GF-D8 (cell line): Measurements from ENCODE around the gene NUFIP1.
"Not testable (repeated sequence)": the region's sequence is repeated elsewhere in the genome, so short reads cannot be mapped to it uniquely, and the experiment has no call there.

Source experiments
- DNase-seq: peaks from one replicate; lab custom pipeline; 2025; lab: John Stamatoyannopoulos, UW

Gene NUFIP1

DNA sequence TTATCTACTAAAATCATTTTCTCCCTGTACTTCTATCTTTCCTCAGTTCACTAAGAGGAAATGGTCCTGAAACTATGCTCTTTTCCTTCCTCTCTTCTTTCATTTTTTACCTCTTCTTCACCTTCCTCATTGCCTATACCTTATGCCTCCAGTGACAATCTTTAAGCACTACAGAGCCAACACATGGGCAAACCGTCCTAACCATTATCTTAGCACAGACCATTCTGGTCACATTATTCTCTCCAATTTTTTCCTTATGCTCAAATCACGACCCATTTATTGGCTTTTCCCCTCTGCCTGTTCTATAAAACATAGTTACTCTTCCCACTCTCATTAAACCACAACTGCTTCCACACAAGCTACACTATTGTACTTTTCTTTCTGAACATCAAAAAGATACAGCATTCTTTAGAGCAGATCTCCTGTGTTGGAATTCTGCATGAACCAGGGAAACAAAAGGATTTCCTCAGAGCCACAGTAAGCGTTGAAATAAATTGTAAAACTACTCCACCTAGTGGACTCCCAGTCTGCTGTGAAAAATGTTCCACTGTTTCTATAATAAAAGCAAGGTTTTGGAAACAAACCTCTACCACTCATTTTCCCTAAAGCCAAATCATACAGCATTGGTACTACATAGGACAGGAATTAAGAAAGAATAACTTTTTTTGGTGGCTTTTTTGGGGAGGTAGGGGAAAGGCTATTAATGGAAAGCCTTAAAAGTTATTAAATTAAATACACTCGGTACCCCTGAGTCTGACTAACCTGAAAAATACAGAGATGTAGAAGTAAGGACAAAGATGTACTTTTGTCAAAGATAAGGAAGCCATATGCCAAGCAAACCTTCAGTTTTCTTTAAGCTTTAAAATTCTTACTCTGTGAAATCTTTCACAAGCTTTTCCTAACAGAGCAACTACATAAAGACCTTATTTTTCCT lies 19.5 kb downstream of the NUFIP1 start:
- DNase-seq = peak; percentile 24

DNA sequence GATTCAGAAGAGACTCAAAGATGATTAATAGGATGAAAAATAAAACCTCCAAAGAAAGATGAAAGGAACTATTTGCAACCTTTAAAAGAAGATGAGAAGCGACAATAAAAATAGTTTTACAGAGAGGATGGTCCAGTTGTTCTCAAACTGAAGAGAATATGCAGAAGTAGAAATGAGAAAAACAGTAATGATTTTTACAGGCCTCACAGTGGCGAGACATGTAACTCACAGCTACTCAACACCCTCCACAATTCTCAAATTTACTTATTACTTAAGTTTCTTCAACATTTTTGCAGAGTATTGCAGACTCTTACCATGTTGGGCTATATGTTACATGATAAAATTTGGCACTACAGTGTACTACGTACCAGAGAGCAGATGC lies 20.8 kb downstream of the NUFIP1 start:
- DNase-seq = no peak

DNA sequence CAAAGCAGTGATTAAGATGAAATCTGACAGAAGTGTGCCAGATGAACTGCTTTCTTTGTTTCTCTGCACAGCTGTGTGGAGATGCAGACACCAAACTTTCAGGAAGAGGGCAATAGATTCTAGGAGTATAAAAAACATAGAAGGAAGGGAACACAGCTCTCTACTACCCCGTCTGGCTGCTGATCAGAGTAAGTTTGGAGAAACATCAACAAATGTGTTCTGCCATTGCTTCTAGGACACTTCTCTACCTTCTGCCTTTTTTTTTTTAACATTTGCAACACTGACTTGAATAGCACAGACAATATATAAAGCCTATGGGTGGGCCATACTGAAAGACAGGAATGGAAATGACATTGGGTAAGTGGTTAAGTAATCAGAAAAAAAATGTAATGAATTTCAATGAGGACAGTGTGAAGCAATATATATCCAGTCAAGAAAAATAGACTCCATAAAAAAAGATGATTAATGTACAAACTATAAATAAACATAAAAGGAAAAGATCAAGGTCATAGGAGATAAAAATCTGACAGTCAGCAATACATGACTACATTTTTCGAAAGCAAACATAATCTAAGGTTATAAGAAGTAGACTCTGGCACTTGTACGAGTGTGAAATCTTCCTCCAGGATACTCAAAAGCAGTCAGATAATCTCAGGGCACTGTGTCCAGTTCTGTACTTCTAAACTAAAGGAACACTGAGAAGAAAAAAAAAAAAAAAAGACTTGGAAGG lies 21.4 kb downstream of the NUFIP1 start:
- DNase-seq = no peak

DNA sequence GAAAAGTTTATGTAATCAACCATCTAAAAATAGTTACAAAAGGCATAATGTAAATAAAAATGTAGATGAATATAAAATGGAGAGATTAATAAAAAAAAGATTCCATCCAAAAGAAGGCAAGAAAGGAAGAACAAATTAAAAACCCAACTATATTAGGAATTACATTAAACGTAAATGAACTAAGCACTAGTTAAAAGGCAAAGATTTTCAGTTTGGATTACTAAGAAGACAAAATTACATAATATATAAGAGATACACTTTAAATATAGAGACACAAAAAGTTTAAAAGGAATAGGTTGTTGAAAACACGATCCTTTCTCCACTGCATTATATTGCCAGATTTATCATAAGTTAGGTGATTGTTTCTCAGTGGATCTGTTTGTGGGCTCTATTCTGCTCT lies 27.3 kb downstream of the NUFIP1 start:
- DNase-seq = no peak

DNA sequence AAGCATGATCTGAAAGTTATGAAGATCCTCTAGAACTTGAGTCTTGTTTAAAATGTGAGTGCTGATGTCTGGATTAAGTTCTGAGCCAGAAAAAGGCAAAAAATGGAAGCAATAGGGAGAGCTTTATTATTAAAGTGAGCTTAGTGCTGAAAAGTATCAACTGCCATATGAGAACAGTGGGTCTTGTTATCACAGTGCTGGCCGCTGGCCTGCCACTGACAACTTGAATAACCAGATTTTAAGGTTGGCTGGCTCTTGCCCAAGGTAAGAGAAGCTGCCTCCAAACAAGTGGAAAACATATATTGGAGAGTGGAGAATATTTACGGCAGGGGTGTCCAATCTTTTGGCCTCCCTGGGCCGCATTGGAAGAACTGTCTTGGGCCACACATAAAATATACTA lies 33.9 kb downstream of the NUFIP1 start:
- no peak for DNase-seq

DNA sequence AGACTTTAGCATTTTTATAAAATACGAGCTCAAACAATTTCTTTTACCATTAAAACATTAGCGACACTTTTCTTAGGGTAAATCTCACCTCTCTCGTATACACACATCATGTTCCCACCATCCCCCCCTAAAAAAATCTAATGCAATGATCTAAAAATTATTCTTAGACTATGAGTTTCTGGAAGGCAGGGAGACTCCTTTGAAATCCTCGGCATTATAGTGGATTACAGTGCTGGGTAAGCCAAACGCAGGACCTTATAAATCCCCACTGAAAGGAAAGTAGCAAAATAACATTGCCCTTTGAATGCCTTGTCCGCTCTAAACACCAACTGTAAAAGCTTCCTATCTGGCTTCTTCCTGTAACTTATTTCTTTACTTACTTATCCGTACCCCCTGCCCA lies 35.0 kb downstream of the NUFIP1 start:
- no peak for DNase-seq

DNA sequence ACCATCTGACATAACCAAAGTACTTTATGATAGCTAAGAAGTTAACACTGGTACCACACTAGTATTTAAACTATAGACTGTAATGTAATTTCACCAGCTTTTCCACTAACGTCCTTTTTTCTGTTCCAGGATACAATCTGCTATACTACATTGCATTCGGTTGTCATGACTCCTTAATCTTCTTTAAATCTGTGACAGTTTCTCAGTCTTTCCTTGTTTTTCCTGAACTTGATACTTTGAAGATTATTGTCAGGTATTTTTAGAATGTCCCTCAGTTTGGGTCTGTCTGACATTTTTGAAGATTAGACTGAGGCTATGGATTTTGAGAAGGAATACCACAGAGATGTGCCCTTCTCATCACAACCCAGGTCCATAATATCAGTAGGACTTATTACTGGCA lies 36.6 kb downstream of the NUFIP1 start:
- no peak for DNase-seq

DNA sequence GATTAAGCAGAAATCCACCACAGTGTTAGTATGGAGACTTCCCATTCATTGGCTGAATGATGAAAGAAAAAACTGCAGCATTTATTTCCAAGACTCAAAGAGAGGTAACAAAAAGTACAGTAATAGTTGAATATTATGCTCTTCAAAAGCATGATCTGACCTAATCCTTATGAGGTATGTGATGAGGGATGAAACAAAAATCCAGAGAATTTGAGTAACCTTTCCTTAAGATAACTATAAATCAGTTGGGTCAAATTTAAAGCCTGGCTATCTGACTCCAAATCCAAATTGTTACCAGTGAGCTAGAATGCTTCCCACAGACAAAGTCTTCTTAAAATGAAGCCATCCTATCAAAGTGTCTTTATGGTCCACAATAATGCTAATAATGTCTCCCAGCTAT lies 38.1 kb downstream of the NUFIP1 start:
- DNase-seq = no peak

DNA sequence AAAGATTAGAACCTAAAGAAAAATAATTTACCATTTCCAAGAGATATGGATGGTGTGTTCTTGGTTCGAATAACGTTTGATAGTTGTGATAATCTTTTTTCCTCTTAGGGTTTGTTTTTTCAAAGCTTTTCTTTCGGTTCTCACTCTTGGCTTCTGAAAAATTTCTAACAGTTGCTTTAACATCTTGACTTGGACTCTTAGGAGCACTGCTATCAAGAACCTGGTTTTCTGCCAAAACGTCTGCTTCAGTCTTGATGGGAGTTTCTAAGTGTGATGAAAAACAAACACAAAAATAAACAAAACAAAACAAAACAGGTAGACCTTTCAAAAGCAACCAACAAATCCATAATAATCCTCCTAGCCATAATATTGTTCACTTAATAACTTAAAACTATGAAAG lies 45.9 kb downstream of the NUFIP1 start:
- DNase-seq = not testable (repeated sequence)

DNA sequence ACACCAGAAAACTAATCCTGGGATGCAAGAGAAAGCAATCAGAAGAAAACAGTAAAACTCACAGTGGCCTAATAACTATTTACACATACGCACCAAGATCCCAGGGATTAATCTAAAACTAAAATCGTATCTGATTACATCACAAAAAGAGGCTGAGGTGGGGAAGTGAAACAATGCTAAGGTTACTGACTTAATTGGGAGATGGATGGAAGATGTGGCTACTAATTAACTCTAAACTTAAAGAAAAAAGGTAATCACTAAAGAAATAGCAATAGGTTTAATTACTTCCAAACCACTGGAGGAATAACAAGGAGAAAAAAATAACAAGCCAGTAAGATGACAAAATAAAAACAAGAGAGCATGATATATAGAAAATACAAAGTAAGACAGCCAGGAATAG lies 50.4 kb downstream of the NUFIP1 start:
- no peak for DNase-seq

DNA sequence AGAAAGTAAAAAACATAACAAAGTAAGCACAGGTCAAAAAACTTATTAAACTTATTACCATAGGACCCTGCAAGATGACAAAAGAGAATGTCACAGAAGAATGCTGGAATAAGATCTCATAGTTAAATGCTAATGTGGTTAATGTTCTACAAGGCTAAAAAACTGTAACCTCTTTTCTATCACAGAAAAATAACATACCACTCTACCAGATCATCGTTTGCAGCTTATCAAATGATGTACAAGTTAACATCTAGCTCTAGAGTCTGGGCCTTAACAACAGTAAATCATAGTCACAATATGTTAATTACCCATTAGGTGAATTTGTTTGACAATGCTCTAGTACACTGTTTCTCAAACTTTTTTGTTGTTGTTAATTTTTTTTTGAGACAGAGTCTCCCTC lies 53.0 kb downstream of the NUFIP1 start:
- no peak for DNase-seq

DNA sequence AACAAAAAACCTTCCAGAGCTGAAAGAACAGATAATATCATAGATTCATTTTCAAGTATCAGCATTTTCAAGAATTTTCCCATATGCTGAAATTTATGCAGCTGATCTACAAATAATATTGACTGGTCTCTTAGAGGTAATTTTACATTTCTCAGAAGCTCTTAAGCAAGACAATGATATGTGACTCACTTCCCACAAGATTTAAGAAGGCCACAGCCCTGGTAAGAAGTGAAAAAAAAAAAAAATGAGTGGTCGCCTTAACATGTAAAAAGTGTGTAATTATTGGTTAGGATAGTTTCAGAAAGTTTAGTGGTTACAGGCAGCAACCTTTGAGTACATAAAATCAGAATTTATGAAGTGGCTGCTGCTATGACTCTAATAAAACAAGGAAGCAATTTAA lies 54.5 kb downstream of the NUFIP1 start:
- DNase-seq = peak; percentile 31

DNA sequence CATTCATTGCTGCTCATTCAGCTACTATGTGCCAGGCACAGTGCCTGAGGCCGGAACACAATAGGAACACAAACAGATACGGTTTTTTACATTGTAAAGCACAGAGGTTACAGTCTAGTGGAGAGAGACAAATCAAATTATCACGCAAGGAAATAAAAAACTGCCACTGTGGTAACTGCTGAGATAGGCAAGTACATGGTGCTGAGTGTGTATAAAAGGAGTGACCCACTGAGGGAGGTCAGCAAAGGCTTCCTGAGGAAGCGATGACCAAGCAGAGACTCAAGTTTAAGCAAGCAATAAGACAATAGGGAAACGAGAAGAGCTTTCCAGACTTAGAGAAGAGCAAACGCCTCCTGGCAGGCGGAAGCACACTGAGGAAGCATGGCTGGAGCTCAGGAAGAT lies 56.4 kb downstream of the NUFIP1 start:
- DNase-seq = no peak

DNA sequence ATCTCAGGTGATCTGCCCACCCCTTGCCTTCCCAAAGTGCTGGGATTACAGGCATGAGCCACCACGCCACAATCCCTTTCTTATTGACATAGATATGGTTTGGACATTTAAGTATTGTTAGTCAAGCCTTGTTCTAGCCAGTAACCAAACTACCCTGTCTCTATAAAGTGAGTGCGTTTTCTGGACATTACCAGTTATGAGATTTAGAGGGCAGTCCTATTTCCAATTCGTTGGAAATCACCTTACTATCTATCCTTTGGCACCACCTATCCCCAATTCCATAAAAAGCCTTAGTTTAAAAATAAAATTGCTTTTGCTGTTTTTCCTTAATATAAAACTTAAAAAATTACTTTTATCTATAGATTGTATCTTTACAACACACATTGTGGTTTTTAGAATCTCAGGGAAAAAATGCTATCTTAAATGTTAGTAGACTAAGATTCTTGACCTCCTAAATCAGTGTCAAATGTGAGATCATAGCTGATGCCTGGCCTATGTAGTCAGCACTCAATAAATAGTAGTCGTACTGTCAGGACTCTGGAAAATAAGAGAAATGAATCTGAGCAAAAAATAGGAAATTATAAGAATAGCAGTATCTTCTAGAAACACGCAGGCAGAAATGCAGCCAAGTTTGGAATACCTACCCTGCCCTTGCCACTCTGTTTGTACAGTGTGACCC lies 57.0 kb downstream of the NUFIP1 start:
- DNase-seq = no peak

DNA sequence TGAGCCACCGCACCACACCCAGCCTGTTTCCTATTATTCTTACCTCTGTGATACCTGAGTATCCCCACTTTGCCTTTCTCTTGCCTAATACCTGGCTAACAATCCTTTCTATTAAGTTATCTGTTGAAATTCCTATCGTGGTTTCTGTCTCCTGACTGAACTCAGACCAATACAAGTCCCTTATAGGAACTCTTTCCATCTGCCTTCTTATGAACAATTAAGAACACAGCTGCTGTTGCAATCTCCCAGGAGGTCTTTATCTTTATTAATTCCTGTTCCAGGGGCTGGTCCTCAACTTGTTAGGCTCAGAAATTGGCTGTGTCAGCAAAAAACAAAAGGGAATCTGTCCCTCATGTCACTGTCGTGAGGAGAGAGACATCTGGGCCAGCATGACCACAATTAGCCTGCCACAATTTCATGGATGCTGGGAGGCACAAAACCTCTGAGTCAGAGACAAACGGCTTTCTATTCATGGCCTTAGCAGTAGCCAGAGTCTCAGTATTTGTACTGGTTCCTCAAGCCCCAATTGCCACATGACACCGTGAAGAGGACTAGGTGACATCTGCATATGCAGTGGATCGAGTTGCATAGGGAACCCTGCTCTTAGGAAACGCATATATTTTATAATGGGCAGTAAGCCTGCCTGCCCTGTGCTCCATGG lies 58.2 kb downstream of the NUFIP1 start:
- no peak for DNase-seq

DNA sequence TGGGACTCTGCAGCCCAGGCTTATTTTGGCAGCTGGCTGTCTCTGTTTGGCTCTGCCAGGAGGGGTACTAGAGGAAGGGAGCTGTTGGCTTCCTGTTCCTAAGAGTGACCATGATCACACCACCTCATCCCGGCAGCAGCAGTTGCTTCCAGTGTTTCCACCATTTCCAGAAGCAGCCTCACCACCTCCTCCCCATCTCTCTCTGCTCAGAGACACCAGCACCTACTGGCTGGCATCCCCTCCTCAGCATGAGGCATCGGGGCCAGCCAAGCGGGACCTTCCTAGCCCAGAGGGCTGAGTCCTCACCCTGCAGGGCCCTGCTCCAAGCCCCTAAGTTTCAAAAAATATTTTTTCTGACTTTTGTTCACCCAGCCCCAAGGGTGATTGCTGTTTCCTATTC lies 59.0 kb downstream of the NUFIP1 start:
- no peak for DNase-seq

DNA sequence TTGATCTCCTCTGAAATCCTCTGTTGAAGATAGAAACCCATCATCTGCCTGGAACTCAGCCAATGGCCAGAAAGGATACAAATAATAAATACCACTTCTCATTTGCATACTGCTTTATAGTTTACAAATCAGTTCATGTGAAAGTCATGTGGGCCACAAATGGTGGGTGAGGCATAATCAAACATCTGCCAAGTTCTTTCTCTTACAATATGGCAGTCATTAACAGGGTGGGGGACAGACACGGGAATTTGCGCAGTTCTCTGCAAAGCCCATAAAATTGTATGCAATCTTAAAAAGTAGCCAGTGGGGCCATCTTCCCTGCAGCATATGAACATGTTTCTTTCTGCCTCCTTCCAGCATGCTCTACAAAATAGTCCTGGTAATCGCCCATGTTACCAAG lies 59.6 kb downstream of the NUFIP1 start:
- no peak for DNase-seq

DNA sequence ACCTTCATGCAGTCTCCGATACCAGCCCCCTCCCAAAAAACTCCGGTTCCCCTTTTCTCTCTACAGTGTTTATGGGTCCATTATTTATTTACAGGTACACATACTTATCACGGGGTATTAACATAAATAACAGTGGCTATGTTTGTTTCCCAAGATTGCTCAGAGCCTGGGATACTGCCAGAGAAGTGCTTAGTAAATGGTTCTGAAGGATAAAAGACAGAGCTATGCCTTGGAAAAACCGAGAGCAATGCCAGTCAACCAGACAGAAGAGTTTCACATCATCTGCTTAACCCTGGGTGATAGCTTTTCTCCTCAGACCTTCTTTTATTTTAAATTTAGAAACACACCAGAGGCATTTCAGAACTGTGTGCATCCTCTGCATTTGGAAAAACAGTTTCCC lies 61.3 kb downstream of the NUFIP1 start:
- no peak for DNase-seq

DNA sequence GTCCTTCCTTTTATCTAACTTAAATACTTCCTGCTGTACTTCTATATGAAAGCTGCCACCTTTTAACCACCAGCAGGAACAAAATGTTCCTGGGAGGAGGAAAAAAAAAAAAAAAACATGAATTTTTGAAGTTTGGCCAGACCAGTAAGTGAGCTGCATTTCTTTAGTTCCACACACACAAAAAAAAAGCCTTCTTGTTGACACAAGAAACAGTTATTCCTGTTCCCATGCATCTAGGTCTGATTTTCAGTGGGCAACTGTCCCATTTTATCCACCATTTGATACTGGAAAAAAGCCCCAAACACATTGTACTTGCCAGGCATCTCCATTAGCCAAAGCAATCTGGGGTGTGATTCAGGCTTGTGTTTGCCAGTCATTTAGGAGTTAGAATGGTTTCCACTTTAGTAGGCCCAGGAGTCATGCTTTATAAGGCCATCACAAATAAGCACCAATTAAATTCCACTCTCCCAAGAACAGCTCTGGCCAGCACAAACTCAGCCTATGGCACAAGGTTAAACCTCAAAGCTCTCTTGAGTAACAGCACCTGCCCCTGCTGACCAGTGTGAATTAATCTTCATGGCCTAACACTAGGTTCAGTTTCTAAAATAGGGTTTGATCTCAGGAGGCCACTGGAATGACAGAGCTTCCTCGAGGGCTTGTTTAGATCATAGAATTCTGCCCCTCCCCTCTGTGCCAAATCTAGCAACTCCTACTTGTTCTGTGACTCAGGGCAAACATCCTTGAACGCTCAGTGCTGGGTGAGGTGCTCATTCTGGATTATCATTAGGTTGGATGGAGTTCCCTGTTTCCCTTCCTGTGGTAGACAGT lies 67.1 kb downstream of the NUFIP1 start:
- no peak for DNase-seq

DNA sequence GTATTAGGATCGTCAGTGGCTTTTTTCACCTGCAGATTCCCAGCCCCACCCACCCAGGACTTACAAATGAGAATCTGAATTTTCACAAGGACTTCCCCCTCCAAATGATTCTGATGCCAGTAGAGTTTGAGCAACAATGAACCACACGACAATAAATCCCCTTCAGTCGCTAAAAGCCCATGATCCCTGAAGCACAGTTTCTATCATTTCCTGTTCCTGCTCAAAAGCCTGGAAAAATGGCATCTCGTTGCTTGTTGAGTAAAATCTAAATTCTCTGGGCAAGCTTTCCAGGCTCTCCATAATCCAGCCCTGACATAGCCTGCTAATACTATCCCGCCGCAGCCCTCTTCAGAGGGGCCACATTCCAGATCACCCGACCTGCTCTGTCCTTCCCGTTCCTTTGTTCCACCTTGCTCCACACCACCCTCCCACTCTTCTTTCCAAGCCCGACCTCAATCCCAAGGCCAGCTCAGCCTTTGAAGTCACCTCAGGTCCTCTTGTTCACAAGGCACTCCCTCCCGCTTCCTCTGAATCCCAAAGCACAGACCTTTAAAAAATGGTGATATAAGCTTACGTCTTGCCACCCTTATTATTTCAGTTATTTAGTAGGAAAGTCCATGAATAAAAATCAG lies 67.9 kb downstream of the NUFIP1 start:
- DNase-seq = no peak

DNA sequence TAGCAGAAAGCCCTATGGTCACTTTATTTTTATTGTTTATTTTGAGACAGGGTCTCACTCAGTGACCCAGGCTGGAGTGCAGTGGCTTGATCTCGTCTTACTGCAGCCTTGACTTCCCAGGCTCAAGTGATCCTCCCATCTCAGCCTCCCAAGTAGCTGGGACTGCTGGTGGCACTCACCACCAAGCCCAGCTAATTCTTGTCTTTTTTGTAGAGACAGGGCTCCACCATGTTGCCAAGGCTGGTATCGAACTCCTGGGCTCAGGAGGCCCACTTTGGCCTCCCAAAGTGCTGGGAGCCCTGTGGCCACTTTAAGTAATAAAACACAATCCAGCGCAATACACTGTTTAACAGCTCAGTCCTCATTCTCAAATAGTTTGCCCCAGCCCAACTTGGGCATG lies 69.3 kb downstream of the NUFIP1 start:
- no peak for DNase-seq
